GM23248 (cell line): ENCODE data around the gene MEX3A.

ENCODE experiments used
- EZH2 ChIP-seq: fragments of 200-600 bp; sonication (generic); IDR thresholded peaks from 2 replicates; pipeline ENCODE4 v1.6.1; 2018; ENCODE audit warnings: antibody characterized with exemption, mild to moderate bottlenecking; ENCODE audit not compliant: insufficient read depth, poor library complexity, severe bottlenecking
- EZH2phosphoT487 ChIP-seq: fragments of 200-600 bp; sonication (generic); IDR thresholded peaks from 2 replicates; pipeline ENCODE4 v1.6.1; 2018; ENCODE audit warnings: antibody characterized with exemption, moderate library complexity, mild to moderate bottlenecking, low read depth; ENCODE audit not compliant: insufficient read depth

DNA sequence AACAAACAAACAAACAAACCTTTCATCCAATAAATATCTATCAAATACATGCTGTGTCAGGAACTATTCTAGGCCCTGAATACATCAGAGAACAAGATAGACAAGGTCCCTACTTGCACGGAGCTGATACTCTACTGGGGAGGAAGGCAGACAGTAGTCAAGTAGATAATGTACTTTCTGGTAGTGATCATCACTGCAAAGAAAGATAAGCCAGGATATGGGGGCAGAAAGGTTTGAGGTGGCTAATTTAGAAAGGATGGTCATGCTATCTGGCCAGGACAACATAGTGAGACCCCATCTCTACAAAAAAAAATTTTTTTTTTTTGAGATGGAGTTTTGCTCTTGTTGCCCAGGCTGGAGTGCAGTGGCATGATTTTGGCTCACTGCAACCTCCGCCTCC lies 9.3 kb upstream of the MEX3A start:
- TF ChIP-seq EZH2 (no peak), EZH2phosphoT487 (no peak)
